SU-DHL-6 (cell line): Measurements from ENCODE around the gene CASP10.

Source experiments
- EZH2phosphoT487 ChIP-seq: fragments of 200-600 bp; sonication (generic), shearing (Covaris generic); conservative IDR thresholded peaks from 2 replicates; pipeline ENCODE4 v1.6.1; 2018; ENCODE audit warnings: mild to moderate bottlenecking, antibody characterized with exemption, low read length, moderate library complexity, mixed read lengths
- TF ChIP-seq, protein P1 (sequence below): fragments of 200-600 bp; sonication (generic); IDR thresholded peaks from one replicate; pipeline ENCODE4 v1.5.1; 2017; ENCODE audit warnings: antibody characterized with exemption, mild to moderate bottlenecking, low read length, moderate library complexity; ENCODE audit not compliant: insufficient read depth, poor library complexity, severe bottlenecking

- TF ChIP-seq, protein P1, sequence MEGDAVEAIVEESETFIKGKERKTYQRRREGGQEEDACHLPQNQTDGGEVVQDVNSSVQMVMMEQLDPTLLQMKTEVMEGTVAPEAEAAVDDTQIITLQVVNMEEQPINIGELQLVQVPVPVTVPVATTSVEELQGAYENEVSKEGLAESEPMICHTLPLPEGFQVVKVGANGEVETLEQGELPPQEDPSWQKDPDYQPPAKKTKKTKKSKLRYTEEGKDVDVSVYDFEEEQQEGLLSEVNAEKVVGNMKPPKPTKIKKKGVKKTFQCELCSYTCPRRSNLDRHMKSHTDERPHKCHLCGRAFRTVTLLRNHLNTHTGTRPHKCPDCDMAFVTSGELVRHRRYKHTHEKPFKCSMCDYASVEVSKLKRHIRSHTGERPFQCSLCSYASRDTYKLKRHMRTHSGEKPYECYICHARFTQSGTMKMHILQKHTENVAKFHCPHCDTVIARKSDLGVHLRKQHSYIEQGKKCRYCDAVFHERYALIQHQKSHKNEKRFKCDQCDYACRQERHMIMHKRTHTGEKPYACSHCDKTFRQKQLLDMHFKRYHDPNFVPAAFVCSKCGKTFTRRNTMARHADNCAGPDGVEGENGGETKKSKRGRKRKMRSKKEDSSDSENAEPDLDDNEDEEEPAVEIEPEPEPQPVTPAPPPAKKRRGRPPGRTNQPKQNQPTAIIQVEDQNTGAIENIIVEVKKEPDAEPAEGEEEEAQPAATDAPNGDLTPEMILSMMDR = no peak
- no peak for TF ChIP-seq EZH2phosphoT487
These were observed 36.6 kb downstream of the CASP10 start for GRCh38 chr2:201219328-201220096.
